NCI-H526 treated with DMSO at 0.1 percent for 48 hours (cell line): ENCODE results near the gene MRGPRG.
A peak's percentile ranks its signal among the peaks of the same experiment; 100 is the strongest.

Experiments
- DNase-seq: peaks from one replicate; lab custom pipeline; 2025; lab: John Stamatoyannopoulos, UW

Gene MRGPRG

GRCh38 chr11:3225826-3226750, 7.5 kb upstream of the MRGPRG start:
- no peak for DNase-seq

- DNase-seq = no peak
Measured at GRCh38 chr11:3225159-3225758, 6.6 kb upstream of the MRGPRG start.

GRCh38 chr11:3224401-3225057, 5.9 kb upstream of the MRGPRG start:
- peak; percentile 41 for DNase-seq

GRCh38 chr11:3223932-3224381, 5.3 kb upstream of the MRGPRG start:
- DNase-seq = no peak

GRCh38 chr11:3222941-3223915, 4.6 kb upstream of the MRGPRG start:
- DNase-seq = no peak

GRCh38 chr11:3222003-3222855, 3.6 kb upstream of the MRGPRG start:
- no peak for DNase-seq

GRCh38 chr11:3221408-3222002, 2.9 kb upstream of the MRGPRG start:
- no peak for DNase-seq

GRCh38 chr11:3220521-3221407, 2.2 kb upstream of the MRGPRG start:
- no peak for DNase-seq

- DNase-seq = no peak
Measured at GRCh38 chr11:3220101-3220500, 1.5 kb upstream of the MRGPRG start.

GRCh38 chr11:3219281-3219892, 774 bp upstream of the MRGPRG start:
- DNase-seq = no peak

GRCh38 chr11:3217818-3218482, 663 bp downstream of the MRGPRG start:
- no peak for DNase-seq

- DNase-seq = no peak
Measured at GRCh38 chr11:3216027-3216525, 2.5 kb downstream of the MRGPRG start.

GRCh38 chr11:3215346-3216026, 3.1 kb downstream of the MRGPRG start:
- no peak for DNase-seq

- no peak for DNase-seq
Measured at GRCh38 chr11:3214420-3214699, 4.3 kb downstream of the MRGPRG start.

- no peak for DNase-seq
Measured at GRCh38 chr11:3213659-3214419, 4.8 kb downstream of the MRGPRG start.

GRCh38 chr11:3208272-3208671, 10.3 kb downstream of the MRGPRG start:
- DNase-seq = no peak
